AG10803 (cell line): ENCODE data around the gene PLBD2.

Experiments used
- DNase-seq: peaks from one replicate; pipeline ENCODE4 v3.0.0; 2010; ENCODE audit warnings: low read depth
- H3K4me3 ChIP-seq: 2 replicates; pipeline ENCODE4 v1.5.1; 2011; ENCODE audit warnings: mild to moderate bottlenecking, low read length, control low read depth
- TF ChIP-seq, protein P1 (sequence below): conservative IDR thresholded peaks from 2 replicates; pipeline ENCODE4 v1.5.1; 2011; ENCODE audit warnings: mild to moderate bottlenecking, low read length, control low read depth, inconsistent platforms

PLBD2 gene

GRCh38 chr12:113407931-113408600 lies 49.7 kb downstream of the PLBD2 start:
- peak; percentile 67 for DNase-seq
- TF ChIP-seq, protein P1, sequence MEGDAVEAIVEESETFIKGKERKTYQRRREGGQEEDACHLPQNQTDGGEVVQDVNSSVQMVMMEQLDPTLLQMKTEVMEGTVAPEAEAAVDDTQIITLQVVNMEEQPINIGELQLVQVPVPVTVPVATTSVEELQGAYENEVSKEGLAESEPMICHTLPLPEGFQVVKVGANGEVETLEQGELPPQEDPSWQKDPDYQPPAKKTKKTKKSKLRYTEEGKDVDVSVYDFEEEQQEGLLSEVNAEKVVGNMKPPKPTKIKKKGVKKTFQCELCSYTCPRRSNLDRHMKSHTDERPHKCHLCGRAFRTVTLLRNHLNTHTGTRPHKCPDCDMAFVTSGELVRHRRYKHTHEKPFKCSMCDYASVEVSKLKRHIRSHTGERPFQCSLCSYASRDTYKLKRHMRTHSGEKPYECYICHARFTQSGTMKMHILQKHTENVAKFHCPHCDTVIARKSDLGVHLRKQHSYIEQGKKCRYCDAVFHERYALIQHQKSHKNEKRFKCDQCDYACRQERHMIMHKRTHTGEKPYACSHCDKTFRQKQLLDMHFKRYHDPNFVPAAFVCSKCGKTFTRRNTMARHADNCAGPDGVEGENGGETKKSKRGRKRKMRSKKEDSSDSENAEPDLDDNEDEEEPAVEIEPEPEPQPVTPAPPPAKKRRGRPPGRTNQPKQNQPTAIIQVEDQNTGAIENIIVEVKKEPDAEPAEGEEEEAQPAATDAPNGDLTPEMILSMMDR, result no peak

DNA sequence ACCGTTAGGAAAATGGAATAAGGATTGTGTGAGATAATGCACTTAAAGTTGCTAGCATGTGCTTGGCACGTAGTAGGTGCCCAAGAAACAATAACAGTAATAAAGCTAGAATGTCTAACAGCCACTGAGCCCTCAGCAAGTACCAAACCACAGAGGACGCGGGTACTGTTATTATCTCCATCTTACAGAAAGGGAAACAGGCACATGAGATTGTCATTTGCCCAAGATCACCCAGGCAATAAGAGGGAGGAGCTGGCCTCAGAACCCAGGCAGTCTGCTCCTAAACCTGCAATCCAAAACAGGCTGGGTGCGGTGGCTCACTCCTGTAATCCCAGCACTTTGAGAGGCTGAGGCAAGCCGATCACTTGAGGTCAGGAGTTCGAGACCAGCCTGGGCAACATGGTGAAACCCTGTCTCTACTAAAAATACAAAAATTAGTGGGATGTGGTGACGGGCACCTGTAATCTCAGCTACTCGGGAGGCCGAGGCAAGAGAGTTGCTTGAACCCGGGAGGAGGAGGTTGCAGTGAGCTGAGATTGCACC lies 50.4 kb downstream of the PLBD2 start:
- TF ChIP-seq, protein P1, result no peak
- no peak overlapping the region for H3K4me3 ChIP-seq
- DNase-seq, result no peak

More at GRCh38 chr12:113407931-113408600, 49.7 kb downstream of the PLBD2 start:
- H3K4me3 ChIP-seq, result no peak overlapping the region

DNA sequence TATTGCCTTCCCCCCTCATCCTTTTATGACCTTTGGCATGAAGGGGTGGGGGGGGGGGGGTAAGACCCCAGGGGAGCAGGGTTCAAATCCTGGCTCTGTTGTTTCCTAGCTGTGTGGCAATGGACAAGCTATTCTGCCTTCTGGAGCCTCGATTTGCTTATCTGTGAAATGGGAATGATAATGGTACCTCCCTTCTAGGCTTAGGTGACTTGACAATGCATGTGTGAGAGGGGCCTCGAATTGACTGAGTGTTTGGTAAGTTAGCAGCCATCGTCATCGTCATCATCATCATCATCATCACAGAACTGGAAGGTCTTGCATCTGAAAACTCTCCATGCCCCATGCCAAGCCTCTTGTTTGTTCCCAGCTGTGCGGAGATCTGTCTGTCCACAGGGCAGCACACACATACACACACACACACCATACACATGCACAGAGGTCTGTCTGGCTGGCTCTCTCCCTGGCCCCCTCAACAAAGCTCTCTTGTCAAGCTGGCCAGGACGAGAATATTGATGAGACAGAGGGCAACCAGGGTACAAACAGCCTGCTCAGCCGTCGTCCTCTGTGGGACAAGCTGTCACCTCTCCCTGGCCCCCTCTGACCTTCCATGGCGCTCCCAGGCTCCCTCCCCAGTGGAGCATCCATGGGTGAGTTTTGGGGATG lies 51.2 kb downstream of the PLBD2 start:
- TF ChIP-seq, protein P1, result no peak
- H3K4me3 ChIP-seq, result no peak overlapping the region
- DNase-seq, result no peak

DNA sequence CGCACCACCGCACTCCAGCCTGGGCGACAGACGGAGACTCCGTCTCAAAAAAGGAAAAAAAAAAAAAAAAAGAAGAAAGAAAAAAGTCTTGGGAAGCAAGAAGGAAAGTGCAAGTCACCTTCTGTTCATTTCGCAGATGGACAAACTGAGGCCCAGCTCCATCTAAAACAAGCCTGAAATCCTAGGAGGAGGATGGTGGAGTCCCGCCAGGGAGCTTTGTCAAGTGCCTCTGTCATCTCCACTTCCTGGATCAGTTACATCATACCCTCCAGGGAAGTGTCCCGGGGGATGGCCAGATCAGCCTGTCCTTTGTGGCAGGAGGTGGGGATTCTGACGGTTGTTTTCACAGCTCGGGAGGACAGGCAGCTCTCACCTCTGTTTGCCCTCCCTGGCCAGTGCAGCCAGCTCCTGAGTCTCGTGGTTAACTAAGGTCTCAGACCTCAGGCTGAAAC lies 55.1 kb downstream of the PLBD2 start:
- peak; percentile 37 for DNase-seq
- TF ChIP-seq, protein P1, result no peak
- H3K4me3 ChIP-seq, result no peak overlapping the region

DNA sequence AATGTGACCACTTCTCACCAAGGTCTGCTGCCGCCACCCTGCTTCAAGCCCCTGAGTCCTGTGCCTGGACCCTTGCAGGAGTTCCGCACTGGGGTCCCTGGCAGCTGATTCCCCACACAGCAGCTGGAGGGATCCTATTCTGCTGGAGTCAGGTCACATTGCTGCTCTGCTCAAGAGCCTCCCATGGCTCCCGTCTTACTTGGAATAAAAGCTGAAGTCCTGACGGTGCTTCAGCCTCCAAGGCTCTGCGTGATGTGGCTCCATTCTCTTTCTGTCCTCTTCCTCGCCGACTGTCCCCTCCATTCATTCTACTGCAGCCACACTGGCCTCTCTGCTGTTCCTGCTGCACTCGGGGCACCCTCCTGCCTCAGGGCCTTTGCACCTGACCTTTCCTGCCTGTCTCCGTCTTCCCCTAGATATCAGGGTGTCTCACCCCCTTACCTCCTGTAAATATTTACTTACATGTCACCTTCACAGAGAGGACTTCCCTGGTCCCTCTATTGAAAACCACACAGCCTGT lies 56.2 kb downstream of the PLBD2 start:
- DNase-seq, result no peak
- no peak overlapping the region for H3K4me3 ChIP-seq
- TF ChIP-seq, protein P1, result no peak

GRCh38 chr12:113416091-113416754 lies 57.8 kb downstream of the PLBD2 start:
- no peak overlapping the region for H3K4me3 ChIP-seq
- TF ChIP-seq, protein P1, result no peak
- DNase-seq, result no peak
